22Rv1 (cell line): ENCODE measurements around the gene PTK7.

ENCODE experiments used
- CTCF ChIP-seq: fragments of 450-650 bp; IDR thresholded peaks from 2 replicates; pipeline ENCODE4 v1.5.1; 2017; ENCODE audit warnings: mild to moderate bottlenecking
- ZFX ChIP-seq: fragments of 450-650 bp; IDR thresholded peaks from 2 replicates; pipeline ENCODE4 v1.6.1; 2017; ENCODE audit warnings: antibody characterized with exemption, borderline replicate concordance

- TF ChIP-seq CTCF (no peak), ZFX (no peak)
Measured at GRCh38 chr6:43176423-43176786, 100.3 kb downstream of the PTK7 start.
